ENCODE data around the gene SCAF1. TPM values are rescaled to one million over a fixed set of nuclear protein-coding genes. Genes with fewer than 3 reads are reported as not detected.
"Not testable (repeated sequence)": the region's sequence is repeated elsewhere in the genome, so short reads cannot be mapped to it uniquely, and the experiment has no call there.

The SCAF1 gene
- total RNA-seq, 1 donor from 2014 or later = 86.0 TPM

DNA sequence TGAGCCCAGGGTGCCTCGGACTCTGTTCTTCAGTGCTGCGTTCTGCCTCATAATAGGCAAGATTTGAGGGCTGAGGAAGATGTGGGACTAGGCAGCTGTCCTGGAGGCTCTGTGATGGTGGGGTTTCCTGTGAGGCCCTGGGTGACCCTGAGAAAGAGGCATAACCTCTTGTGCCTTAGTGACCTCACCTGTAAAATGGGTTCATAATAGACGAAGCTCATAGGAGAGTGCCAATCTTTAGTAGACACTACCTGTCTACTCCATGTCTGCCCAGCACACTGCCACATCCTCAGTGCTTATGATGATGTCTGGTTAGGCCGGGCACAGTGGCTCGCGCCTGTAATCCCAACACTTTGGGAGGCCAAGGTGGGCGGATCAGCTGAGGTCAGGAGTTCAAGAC is 25.5 kb upstream of the SCAF1 start:
- no peak for DNase-seq (ENCODE audit: low spot score)

DNA sequence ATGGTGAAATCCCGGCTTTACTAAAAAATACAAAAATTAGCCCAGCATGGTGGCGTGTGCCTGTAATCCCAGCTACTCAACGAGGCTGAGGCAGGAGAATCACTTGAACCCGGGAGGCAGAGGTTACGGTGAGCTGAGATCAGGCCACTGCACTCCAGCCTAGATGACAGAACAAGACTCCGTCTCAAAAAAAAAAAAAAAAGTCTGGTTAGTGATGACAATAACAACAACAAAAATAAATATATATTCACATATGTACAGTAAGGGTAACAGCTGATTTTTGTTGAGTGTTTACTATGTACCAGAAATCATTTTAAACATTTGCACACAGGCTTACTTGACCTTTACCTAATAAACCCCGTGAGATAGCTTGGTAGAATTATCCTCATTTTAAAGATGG is 25.1 kb upstream of the SCAF1 start:
- no peak for DNase-seq (ENCODE audit: low spot score)

- not testable (repeated sequence) for DNase-seq (ENCODE audit: low spot score)
Measured at GRCh38 chr19:49617860-49618259, 24.1 kb upstream of the SCAF1 start.

DNA sequence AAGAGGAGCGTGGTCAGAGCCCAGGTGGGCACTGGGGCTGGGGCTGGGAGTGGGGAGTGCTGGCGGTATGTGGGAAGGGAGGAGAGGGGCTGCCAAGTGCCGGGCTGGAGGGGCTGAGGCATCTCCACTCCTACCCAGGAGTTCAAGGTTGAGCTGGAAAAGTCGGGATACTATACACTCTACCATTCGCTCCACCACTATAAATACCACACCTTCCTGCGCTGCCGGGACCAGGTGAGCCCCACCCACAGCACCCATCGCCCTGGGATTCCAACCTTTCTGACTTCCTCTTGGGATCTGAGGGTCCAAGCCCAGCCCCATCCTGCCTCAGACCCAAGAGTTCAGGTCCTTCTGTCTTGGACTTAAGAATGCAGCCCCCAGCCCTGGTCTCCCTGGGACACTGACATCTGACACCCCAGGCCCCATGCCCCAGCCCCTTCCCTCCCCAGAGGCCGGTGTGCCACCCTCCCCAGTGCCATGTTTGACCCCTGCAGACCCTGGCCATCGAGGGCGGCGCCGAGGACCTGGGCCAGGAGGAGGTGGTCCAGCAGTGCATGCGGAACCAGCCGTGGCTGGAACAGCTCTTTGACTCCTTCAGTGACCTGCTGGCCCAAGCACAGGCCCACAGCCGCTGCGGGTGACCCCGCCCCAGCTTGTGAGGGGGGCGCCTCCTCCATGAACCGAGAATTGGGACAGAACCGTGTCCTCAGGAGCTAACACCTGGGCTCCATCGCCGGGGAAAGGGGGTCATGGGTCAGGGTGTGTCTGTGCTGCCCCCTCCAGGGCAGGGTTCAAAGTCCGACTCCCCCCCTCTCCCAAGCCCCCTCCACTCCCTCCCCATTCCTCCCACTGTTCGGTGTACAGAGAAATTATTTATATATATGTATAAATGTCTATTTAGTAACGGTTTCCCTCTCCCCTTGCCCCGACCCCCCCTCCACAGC is 16.8 kb upstream of the SCAF1 start:
- DNase-seq (ENCODE audit: low spot score) = no peak

DNA sequence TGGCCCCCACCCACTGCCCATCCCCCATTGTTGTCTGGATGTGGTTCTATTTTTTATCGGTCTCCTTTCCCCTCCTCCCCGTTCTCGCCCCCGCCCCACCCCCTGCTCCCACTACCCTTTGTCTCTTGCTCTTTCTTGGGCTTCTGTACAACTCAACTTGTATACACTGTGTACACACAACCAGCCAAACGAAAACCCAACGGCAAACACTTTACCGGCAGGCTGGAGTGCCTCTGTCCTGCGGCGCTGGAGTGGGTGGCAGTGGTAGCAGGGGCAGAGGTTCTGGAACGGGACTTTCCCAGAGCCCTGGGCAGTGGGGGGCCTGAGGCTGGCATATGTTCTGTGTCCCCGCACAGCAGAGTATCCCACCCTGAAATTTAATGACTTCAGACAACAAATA is 15.8 kb upstream of the SCAF1 start:
- no peak for DNase-seq (ENCODE audit: low spot score)

DNA sequence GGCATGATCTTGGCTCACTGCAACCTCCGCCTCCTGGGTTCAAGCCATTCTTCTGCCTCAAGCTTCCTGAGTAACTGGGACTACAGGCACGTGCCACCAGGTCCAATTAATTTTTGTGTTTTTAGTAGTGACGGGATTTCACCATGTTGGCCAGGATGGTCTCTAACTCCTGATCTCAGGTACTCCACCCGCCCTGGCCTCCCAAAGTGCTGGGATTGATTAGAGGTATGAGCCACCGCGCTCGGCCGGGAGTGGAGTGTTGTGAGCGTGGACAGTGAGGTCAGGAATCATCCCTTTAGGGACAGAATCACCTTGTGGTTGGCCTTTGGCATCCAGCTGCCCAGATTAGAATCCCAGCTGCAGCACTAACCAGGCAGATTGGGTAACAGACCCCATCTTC is 12.3 kb upstream of the SCAF1 start:
- DNase-seq (ENCODE audit: low spot score) = no peak

DNA sequence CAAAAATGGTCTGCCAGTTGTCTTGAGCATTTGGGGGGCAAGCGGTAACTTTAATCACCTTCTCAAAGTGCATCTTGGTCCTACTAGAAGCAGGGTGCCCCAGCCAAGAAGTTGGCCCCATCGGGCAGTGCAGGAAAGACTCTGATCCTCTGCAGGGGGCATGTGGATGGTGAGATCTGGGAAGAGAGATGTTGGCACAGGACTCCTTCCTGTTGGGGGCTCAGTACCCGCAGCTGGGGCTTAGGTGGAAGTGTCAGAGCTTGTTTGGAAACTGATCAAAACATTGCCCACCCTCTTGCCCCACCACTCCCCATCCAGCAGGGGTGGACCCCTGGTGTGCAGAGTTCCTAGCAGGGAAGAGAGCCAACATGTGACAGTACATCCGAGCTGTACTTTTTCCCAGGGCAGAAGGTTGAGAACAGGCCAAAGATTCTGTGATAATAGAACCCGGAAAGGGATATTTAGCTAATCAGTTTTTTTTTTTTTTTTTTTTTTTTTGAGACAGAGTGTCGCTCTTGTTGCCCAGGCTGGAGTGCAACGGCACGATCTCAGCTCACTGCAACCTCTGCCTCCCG is 10.9 kb upstream of the SCAF1 start:
- no peak for DNase-seq (ENCODE audit: low spot score)

GRCh38 chr19:49631610-49632192 is 10.3 kb upstream of the SCAF1 start:
- no peak for DNase-seq (ENCODE audit: low spot score)

- no peak for DNase-seq (ENCODE audit: low spot score)
Measured at GRCh38 chr19:49632576-49632975, 9.4 kb upstream of the SCAF1 start.

DNA sequence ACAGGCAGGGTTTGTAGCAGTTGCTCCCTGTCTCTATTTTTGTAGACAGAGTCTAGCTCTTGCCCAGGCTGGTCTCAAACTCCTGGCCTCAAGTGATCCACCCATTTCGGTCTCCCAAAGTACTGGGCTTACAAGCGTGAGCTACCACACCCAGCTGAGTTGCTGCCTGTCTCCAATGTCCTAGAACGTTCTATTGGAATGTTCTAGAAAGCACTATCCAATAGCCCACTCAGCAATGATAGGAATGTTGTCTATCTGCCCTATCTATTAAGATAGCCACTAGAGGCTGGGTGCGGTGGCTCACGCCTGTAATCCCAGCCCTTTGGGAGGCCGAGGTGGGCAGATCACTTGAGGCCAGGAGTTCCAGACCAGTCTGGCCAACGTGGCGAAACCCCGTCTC is 8.7 kb upstream of the SCAF1 start:
- DNase-seq (ENCODE audit: low spot score) = not testable (repeated sequence)

DNA sequence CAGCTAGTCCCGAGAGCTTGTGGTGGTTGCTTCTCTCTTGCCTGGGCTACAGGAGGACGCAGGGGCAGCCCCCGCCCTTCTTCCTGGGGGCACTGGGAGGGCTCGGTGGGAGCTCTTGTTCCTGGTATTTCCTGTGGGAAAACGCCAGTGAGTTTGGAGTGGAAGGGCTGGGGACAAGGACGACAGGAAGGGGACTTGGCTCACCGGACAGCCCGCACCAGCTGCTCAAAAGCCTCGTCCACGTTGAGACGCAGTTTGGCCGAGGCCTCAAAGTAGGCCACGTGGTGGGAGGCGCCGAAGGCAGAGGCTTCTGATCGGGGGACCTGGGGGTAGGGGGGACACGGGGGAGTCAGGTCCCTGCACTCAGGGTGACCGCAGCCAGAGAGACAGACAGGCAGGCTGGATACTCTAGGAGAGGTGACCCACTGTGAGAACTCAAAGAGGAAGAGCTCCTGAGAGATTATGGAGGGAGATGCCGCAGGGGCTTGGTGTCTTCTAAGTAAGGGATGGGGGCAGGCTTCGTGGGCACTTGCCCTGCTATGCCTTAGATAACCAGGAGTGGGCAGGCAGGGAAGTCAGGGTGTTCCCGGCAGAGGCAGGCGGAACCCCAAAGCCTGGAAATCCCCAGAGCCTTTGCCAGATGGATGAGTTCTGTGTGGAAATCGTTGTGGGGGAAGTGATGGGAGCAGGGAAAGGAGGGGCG is 6.3 kb upstream of the SCAF1 start:
- no peak for DNase-seq (ENCODE audit: low spot score)

- DNase-seq (ENCODE audit: low spot score) = no peak
Measured at GRCh38 chr19:49636233-49636932, 5.6 kb upstream of the SCAF1 start.

DNA sequence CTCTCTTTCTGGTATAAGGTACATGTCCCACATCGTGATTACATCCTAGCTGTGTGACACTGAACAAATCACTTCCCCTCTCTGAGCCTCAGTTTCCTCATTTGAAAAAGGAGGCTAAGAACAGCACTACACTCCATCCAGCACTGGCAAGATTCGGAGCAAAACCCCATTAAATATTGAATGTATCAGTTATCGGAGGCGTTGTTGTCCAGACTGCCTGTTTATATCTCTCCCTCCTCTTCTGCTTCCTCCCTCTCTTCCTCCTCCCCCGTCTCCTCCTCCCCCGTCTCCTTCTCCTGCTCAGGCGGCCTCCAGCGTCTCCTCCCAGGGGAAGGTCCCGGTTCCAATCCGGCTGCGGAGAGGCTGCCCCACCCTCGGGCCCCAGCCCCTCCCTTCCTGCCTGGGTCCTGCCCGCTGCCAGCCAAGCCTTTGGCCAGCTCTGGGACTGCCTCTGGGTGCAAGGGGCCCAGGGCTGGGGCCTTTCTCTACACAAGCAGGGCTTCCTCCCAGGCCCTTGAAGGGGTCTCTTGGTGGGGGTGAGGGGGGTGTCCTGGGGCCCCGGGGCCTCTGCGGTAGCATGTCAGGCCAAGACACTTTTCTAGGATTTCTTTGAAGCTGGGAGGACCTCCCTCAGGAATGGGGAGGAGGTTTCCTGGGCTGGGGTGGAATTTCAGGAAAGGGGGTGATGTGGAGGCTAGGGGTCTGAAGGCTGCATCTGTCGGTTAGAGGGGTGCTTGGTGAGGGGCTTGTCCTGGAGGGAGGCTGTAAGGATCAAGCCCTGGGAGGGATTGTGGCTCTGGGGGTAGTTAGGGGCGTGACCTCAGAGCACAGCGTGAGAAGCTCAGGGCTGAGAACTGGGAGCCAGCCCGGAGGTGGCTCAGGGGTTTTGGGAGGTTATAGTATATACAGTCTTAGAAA is 3.9 kb upstream of the SCAF1 start:
- peak; percentile 83 for DNase-seq (ENCODE audit: low spot score)

DNA sequence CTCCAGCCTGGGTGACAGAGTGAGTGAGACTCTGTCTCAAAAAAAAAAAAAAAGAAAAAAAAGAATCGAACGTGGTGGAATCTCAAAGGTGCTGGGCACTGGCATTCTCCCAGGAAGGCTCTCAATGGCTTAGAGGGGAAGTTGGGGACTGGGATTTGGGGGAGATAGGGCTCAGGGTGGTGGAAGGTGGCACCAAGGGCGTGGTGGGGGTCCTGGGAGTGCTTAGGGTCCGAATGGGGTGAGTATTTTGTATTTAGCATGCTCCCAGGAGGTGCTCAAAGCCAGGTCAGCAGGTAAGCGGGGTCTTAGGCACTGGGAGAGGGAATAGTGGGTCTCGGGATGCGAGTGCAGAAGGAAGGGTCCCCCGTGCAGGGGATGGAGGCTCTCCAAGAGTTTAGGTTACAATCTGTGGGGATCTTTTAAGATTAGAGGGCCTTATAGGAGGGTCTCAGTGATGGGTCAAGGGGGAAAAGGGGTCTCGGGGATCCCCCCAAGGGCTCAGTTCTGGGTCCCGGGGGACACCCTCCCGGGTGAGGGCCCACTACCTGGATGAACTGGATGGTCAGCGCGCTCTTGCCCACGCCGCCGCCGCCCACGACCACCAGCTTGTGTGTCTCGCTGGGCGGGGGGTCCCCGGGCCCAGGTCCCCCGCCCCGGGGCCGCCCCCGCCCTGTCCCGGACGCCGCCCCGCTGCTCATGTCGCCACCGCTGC is 2.5 kb upstream of the SCAF1 start:
- DNase-seq (ENCODE audit: low spot score) = no peak

DNA sequence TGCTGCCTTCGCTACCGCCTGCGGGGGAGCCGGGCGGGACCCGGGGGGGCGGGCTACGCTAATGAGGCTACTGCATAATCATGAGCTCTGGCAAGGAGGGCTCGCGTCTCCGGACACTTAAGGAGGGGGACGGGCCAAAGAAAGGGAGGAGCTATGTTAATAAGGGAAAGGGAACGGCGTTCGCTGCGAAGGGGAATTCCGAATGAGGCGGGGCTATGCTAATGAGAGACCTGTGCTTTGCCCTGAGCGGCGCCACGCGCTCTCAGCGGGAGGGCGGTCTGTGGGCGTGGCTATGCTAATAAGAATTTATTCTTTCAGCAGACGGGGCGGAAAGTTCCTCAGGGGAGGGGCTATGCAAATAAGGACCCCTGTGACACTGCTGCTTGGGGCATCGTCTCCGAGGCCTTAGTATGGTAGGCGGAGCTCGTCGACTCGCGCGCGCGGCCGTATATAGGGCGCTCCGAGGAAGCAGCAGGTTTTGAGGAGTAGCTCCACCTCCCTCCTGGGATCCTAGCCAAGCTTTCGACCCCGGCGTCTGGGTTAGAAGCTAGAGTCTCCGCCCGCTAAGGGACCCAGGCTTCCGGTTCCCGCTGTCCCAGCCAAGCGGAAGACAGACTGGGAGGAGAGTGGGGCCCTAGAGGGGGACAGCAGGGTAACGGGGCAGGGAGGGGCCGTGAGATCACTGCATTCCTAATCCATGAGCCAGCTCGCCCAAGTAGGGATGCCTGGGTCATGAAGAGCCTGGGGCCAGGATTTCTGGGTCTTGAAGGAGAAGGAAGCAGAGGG is 1.7 kb upstream of the SCAF1 start, which contains the start of gene RRAS:
Gene RRAS, minus strand, starts transcription at position 31 of the 786 bp plus-strand sequence. CDS start 45 bp downstream, outside the sequence.
- DNase-seq (ENCODE audit: low spot score) = peak; percentile 100

DNA sequence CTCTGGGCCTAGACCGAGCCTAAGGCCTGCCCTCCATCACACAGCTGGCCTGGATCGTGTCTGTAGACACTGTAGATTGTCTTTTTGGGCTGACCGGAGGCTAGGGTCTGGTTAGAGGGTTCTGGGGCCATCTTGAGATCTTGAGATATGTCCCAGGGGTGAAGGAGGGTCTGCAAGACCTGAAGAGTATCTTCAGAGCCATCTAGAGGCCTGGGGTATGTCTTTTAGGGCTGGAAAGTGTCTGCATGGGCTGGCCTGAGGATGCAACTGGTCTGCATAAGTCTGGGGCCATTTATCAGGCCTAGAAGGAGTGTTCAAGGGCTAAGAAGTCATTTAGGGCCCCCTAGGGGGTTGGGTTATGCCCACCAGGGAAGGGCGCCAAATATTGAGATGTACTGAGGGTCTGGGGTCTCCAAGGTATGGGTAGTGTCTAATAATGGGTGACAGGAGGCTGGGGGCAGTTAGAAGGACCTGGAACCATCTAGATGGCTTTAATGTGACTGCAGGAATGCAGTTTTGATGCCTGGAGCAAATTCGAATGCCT is 555 bp downstream of the SCAF1 start:
- DNase-seq (ENCODE audit: low spot score) = no peak

GRCh38 chr19:49643466-49643865 is 1.5 kb downstream of the SCAF1 start:
- no peak for DNase-seq (ENCODE audit: low spot score)

DNA sequence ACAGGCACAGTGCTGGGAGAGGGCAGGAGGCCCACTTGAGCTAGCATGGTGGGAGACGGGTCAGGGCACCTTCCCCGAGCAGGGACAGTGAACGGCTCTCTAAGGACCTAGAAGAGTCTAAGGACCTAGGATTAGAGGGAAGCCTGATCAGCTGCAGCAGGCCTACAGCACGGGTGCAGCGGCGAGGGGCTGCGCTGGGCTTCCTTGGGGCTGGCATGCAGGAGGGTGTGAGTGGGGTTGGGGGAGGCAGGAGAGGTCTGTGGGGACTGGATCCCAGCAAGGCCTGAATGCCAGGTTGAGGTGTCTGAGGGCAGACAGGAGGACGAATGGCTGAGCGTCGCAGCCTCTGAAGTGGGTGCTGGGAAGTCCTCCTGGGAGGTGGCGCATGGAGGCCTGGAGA is 3.6 kb downstream of the SCAF1 start:
- DNase-seq (ENCODE audit: low spot score) = no peak

DNA sequence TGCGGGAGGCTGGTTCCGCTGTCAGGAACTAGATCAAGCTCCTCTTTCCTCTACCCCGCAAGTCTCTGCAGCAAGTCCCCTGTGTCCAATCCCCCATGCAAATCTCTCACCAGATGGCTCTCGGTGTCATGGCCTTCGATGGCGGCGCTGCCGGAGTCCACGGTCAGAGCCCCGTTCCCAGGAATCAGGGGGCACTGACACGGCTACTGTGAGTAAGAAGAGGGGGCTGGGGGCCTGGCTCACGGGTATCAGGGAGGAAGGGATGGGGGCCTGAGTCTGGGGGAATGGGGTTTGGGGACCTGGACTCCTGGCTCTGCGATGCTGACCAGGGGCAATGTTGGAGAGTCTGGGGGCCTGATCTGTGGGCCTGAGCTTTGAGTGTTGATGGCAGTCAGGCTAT is 4.0 kb downstream of the SCAF1 start:
- no peak for DNase-seq (ENCODE audit: low spot score)

Data from mucosa of gallbladder (tissue), 1 donor.